Rectal smooth muscle tissue (tissue), 1 donor: ENCODE data around the gene PCNA.
A peak's percentile ranks its signal among the peaks of the same experiment; 100 is the strongest.
"Not testable (repeated sequence)": the region's sequence is repeated elsewhere in the genome, so short reads cannot be mapped to it uniquely, and the experiment has no call there.

ENCODE experiments used
- H3K27ac ChIP-seq: one replicate; pipeline ENCODE4 v1.7.0; 2013; ENCODE audit warnings: low read depth, low read length, inconsistent platforms
- H3K27me3 ChIP-seq: one replicate; pipeline ENCODE4 v1.7.0; 2013; ENCODE audit warnings: low read length; ENCODE audit not compliant: control insufficient read depth, insufficient read depth
- H3K36me3 ChIP-seq: one replicate; pipeline ENCODE4 v1.7.0; 2013; ENCODE audit warnings: low read length; ENCODE audit not compliant: control insufficient read depth, insufficient read depth
- H3K4me1 ChIP-seq: one replicate; pipeline ENCODE4 v1.7.0; 2013; ENCODE audit warnings: low read length; ENCODE audit not compliant: control insufficient read depth, insufficient read depth
- H3K4me3 ChIP-seq: one replicate; pipeline ENCODE4 v1.7.0; 2013; ENCODE audit warnings: low read length
- H3K9ac ChIP-seq: one replicate; pipeline ENCODE4 v1.7.0; 2013; ENCODE audit warnings: low read length

Gene PCNA

DNA sequence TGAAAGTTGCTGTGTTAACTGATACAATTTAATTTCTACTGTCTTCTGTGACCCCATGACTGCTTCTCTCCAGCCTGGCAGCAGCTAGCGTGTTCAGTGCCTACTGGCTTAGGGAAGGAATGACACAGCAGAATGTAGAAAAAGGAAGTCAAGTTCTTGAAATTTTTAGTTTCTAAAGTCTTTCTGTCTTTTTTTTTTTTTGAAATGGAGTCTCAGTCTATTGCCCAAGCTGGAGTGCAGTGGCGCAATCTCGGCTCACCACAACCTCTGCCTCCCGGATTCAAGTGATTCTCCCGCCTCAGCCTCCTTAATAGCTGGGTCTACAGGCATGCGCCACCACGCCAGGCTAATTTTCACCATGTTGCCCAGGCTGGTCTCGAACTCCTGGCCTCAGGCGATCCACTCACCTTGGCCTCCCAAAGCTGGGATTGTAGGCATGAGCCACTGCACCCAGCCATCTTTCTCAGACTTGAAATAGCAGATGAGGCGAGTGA is 39.3 kb downstream of the PCNA start:
- no peak overlapping the region for H3K27ac ChIP-seq
- H3K4me3 ChIP-seq: no peak overlapping the region
- peaks cover 5% of the 10 kb centered on the region for H3K4me1 ChIP-seq
- no peaks in the 10 kb centered on the region for H3K36me3 ChIP-seq
- H3K9ac ChIP-seq: no peak overlapping the region
- H3K27me3 ChIP-seq: no peaks in the 10 kb centered on the region

DNA sequence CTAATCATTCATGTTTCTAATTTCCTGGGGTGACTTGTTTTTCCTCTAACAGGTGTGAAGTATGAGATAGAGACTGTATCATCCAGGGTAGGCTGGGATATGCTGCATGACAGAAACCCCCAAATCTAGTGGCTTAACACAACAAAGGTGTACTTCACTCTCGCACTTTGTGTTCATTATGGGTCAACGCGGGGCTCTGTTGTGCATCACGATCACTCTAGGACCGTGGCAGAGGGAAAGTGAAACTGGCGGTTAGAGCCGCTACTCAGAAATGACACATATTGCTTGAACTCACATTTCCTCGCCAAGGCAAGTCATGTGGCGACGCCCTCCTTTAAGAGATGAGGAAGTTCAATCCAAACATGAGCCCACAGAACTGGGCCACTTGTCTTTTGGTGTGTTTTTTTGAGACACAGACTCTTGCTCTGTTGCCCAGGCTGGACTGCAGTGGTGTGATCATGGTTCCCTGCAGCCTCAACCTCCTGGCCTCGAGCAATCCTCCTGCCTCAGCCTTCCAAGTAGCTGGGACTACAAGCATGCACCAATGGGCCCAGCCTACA is 41.3 kb downstream of the PCNA start:
- H3K4me3 ChIP-seq: peak overlapping the region; percentile 62
- peak overlapping the region; percentile 58 for H3K27ac ChIP-seq
- no peak overlapping the region for H3K9ac ChIP-seq
- H3K27me3 ChIP-seq: no peaks in the 10 kb centered on the region
- peaks cover 5% of the 10 kb centered on the region for H3K4me1 ChIP-seq
- H3K36me3 ChIP-seq: no peaks in the 10 kb centered on the region

DNA sequence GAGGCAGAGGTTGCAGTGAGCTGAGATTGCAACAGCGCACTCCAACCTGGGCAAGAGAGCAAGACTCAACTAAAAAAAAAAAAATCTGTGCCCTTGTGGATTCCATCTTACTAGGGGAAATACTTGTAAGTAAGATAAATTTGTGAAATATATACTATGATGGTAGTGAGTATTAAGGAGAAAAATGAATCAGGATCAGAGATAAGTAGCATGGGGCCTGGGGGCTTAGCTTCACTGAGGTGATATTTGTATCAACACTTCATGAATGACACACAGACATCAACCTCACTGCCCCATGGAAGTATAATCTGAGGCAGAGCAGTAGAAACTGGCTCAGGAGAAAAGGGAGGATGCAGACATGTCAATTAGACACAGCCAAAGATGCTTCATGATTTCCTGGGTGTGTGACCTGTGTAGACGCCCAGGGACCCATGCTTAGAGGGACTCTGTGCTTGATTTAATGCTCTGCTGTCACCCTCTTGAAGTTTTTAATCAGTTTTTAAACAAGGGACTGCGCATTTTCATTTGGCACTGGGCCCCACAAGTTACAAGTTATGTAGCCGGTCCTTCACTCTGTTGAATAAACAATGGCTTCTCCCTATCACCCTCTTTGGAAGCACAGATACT is 41.9 kb downstream of the PCNA start:
- peaks cover 11% of the 10 kb centered on the region for H3K4me1 ChIP-seq
- H3K36me3 ChIP-seq: no peaks in the 10 kb centered on the region
- peak overlapping the region; percentile 62 for H3K4me3 ChIP-seq
- peak overlapping the region; percentile 58 for H3K27ac ChIP-seq
- no peaks in the 10 kb centered on the region for H3K27me3 ChIP-seq
- no peak overlapping the region for H3K9ac ChIP-seq

DNA sequence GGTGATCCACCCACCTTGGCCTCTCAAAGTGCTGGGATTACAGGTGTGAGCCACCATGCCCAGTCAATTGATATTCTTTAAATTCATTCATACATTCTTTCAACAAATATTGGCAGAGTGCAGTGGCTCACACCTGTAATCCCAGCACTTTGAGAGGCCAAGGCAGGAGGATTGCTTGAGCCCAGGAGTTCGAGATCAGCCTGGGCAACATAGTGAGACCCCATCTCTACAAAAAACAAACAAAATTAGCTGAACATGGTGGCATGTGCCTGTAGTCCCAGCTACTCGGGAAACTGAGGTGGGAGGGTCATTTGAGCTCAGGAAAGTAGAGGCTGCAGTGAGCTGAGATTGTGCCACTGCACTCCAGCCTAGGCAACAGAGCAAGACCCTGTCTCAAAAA is 42.8 kb downstream of the PCNA start:
- H3K4me1 ChIP-seq: peaks cover 12% of the 10 kb centered on the region
- H3K36me3 ChIP-seq, H3K4me3 ChIP-seq, H3K27me3 ChIP-seq, H3K27ac ChIP-seq, H3K9ac ChIP-seq: not testable (repeated sequence)

DNA sequence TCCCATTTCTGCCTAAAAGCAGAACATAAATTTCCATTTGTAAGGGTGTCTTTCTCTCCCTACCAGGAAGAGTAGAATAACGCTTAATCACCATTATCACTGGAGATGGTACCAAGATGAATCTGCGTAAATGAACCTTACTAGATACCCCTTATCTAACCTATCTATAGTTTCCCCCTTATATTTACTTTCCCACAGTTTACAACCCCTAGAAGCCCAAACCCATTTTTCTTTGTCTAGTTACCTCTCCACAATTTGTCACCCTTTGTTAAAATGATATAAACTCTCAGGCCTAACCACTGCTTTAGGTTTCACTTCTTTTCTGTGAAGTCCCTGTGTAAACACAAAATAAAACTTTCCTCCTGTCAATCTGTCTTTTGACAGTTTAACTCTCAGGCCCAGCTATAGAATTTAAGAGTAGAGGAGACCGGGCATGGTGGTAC is 45.5 kb downstream of the PCNA start:
- H3K9ac ChIP-seq: no peak overlapping the region
- H3K4me3 ChIP-seq: no peak overlapping the region
- peaks cover 12% of the 10 kb centered on the region for H3K4me1 ChIP-seq
- H3K27ac ChIP-seq: no peak overlapping the region
- no peaks in the 10 kb centered on the region for H3K27me3 ChIP-seq
- H3K36me3 ChIP-seq: no peaks in the 10 kb centered on the region

DNA sequence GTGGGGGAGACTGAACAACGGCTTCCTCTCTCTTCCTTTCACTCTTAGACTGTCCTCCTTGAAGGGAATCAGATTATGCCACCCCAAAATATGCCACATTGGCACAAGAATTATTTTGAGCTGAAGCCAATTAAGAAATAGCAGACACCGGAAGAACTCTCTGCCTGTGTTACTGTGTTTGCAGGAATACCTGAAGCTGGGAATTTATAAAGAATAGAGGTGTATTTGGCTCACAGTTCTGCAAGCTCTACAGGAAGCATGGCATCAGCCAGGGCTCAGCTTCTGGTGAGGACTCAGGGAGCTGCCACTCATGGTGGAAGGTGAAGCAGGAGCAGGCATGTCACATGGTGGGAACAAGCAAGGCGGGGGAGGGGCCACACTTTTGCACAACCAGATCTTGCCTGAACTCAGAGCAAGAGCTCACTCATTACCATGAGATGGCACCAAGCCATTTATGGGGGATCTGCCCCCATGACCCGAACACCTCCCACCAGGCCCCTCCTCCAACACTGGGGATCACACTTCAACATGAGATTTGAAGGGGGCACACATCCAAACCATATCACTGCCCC is 46.0 kb downstream of the PCNA start:
- no peak overlapping the region for H3K9ac ChIP-seq
- H3K27me3 ChIP-seq: no peaks in the 10 kb centered on the region
- H3K4me3 ChIP-seq: no peak overlapping the region
- H3K4me1 ChIP-seq: peaks cover 10% of the 10 kb centered on the region
- no peaks in the 10 kb centered on the region for H3K36me3 ChIP-seq
- peak overlapping the region; percentile 8 for H3K27ac ChIP-seq

DNA sequence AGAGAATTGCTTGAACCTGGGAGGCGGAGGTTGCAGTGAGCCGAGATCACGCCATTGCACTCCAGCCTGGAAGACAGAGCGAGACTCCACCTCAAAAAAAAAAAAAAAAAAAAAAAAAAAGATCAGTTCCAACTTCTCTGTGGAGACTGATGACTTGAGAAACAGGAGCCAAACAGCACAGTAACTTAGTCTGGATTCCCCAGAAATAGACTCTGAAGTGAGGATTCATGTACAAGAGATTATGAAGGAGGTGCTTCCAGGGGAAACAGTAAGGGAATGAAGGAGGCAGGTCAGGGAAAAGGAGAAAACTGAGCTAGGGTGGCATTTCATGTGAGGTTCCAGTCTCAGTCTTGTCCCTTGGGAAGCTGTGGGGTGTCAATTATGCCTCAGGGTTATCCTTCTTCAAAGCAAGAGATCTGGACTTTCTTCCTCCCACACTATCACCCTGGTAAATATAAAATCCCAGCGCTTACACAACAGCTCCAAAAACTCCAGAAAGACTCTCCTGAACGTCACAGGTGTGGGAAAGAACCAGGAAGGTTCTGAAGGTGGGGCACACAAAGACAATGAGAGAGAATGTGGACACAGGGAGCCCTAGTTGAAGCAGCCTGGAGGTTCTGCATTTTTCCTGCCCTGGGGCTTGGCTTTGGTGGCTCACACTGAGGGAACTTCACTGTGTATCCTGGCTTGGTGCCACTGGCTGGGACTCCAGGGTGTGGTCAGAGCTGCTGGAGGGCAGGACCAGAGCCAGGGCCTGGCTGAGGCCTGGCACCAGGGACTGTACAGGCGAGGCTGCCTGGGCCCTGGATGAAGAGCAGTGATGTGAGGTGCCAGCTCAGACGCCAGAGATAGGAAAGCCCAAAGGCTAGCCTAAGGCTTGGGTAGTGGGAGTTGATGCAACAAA is 46.8 kb downstream of the PCNA start:
- H3K27me3 ChIP-seq: no peaks in the 10 kb centered on the region
- H3K9ac ChIP-seq: no peak overlapping the region
- no peaks in the 10 kb centered on the region for H3K36me3 ChIP-seq
- no peak overlapping the region for H3K4me3 ChIP-seq
- peak overlapping the region; percentile 8 for H3K27ac ChIP-seq
- H3K4me1 ChIP-seq: peaks cover 8% of the 10 kb centered on the region

DNA sequence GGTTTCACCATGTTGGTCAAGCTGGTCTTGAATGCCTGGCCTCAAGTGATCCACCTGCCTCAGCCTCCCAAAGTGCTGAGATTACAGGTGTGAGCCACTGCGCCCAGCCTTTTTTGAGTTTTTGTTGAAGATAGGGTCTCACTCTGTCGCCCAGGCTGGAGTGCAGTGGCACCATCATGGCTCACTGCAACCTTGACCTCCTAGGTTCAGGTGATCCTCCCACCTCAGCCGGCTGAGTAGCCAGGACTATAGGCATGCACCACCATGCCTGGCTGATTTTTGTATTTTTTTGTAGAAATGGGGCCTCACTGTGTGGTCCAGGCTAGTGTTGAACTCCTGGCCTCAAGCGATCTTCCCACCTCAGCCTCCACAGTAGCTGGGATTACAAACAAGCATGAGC is 47.8 kb downstream of the PCNA start:
- not testable (repeated sequence) for H3K36me3 ChIP-seq, H3K27me3 ChIP-seq, H3K9ac ChIP-seq, H3K4me1 ChIP-seq, H3K27ac ChIP-seq, H3K4me3 ChIP-seq

DNA sequence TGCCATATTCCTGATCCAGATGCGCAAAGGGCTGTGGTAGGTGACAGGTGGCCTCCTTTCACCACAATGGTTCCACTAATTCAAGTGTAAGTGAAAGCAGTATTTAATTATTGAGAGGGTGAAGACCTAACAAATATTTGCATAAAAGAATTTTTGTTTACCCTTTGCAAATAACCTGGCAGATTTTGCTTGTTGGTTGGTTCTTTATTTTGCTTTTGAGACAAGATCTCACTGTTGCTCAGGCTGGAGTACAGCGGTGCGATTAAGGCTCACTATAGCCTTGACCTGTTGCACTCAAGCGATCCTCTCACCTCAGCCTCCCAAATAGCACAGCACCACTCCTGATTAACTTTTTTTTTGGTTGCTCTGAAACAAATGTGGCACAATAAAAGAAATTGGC is 49.2 kb downstream of the PCNA start:
- H3K36me3 ChIP-seq: no peaks in the 10 kb centered on the region
- H3K27me3 ChIP-seq: no peaks in the 10 kb centered on the region
- no peak overlapping the region for H3K4me3 ChIP-seq
- no peak overlapping the region for H3K9ac ChIP-seq
- H3K27ac ChIP-seq: no peak overlapping the region
- H3K4me1 ChIP-seq: peaks cover 8% of the 10 kb centered on the region

DNA sequence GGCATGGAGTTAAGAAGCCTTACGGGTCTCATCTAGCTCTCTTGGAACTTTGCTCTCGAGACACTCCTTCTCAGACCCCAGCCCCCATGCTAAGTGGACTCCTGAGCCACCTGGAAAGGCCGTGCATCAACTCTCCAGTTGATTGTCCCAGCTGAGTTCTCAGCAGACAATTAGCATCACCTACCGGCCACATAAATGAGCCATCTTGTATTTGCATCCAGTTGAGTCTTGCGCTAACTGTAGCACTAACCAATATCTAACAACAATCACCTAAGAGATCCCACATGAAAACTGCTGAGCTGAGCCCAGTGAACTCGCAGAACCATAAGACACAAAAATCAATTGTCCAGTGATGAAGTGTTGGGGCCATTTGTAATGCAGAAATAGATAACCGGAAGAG is 49.7 kb downstream of the PCNA start:
- H3K4me1 ChIP-seq: peaks cover 8% of the 10 kb centered on the region
- no peak overlapping the region for H3K9ac ChIP-seq
- H3K4me3 ChIP-seq: no peak overlapping the region
- no peaks in the 10 kb centered on the region for H3K27me3 ChIP-seq
- H3K27ac ChIP-seq: no peak overlapping the region
- H3K36me3 ChIP-seq: no peaks in the 10 kb centered on the region

DNA sequence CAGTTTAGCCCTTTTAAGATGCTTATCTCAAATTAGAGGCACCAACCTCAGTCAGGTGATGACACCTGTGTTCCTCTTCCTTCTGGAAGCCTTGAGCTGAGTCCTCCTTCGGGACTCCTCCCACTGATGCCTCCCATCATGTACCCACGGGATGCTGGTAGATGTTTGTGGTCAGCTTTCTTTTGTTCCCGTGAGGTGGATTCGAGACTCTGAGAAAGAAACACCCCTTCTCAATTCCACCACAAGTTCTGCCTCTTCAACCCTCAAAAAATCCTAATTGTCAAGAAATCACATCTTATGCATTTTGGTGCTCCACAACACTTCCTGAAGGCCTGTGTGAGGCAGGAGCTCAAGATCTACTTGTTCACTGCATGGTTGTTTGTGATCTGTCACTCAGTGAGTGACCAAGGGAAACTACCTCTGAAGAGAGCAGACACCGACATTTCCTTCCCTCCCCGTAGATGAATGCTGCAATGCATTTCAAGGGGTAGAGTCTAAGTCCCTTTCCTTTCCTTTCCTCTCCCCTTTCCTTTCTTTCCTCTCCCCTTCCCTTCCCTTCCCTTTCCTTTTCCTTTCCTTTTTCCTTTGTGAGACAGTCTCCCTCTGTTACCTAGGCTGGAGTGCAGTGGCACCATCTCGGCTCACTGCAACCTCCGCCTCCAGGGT is 50.5 kb downstream of the PCNA start:
- Histone ChIP-seq H3K27me3 (no peaks in the 10 kb centered on the region), H3K27ac (no peak overlapping the region), H3K4me1 (peaks cover 8% of the 10 kb centered on the region), H3K36me3 (no peaks in the 10 kb centered on the region), H3K9ac (no peak overlapping the region), H3K4me3 (no peak overlapping the region)
